ENCODE data around the gene FAM163B.
A peak's percentile ranks its signal among the peaks of the same experiment; 100 is the strongest.

- TF ChIP-seq CTCF (IDR thresholded peaks at IDR 0.05) = peak in 1 of 3 donors; percentile 93
- TF ChIP-seq POLR2A (IDR thresholded peaks at IDR 0.05) = no peak
Measured at GRCh38 chr9:133532937-133533668, 76.1 kb downstream of the FAM163B start.
